HCT116 (cell line): Measurements from ENCODE around the gene PPP2R5C. TPM values are rescaled to one million over a fixed set of nuclear protein-coding genes. Genes with fewer than 3 reads are reported as not detected.
A peak's percentile ranks its signal among the peaks of the same experiment; 100 is the strongest.

Experiments used
- ATAC-seq: fragments of 200-7000 bp; cut with Tn5 transposase; 2 replicates; pipeline ENCODE4 v1.9.1; 2020; ENCODE audit warnings: mild to moderate bottlenecking, moderate library complexity
- BruUV-seq: library from RNA; stranded (reverse); fragments of 400-500 nt; replicated peaks from 2 replicates; lab custom pipeline; 2021; lab: Mats Ljungman, UMichigan
- CTCF ChIA-PET: fragments of 300-600 bp; sonication (Branson Sonifier 250); formaldehyde crosslinking; loops from one replicate; lab custom pipeline; 2021; ENCODE audit warnings: antibody characterized with exemption; lab: Charles Lee
- POLR2A ChIA-PET: fragments of 300-600, 350-600 bp; sonication (Branson Sonifier 250); formaldehyde crosslinking; loops from one replicate; lab custom pipeline; 2021; ENCODE audit warnings: antibody characterized with exemption; lab: Charles Lee
- RAD21 ChIA-PET, 2 experiments: fragments of 300-600 bp; sonication (Branson Sonifier 250); formaldehyde crosslinking; loops; one replicate each; lab custom pipeline; 2023; ENCODE audit warnings: low total read pairs in 2 of 2; ENCODE audit not compliant: uncharacterized antibody in 2 of 2, unreplicated experiment in 2 of 2, low non-redundant PET in 1 of 2; lab: Charles Lee
- DNase-seq: peaks from one replicate; pipeline ENCODE4 v3.0.0-alpha.2; 2010; ENCODE audit warnings: low read depth, low spot score
- H2AFZ ChIP-seq: fragments of 200-600 bp; shearing (Covaris generic), sonication (generic); 2 replicates; pipeline ENCODE4 v1.6.1; 2017; ENCODE audit warnings: low read depth, mixed run types, mixed read lengths, antibody characterized with exemption, low read length; ENCODE audit not compliant: poor library complexity, severe bottlenecking
- H3K27ac ChIP-seq: 2 replicates; pipeline ENCODE4 v1.5.1; 2012; ENCODE audit warnings: low read depth, low read length
- H3K27me3 ChIP-seq: fragments of 200-600 bp; sonication (generic); 2 replicates; pipeline ENCODE4 v1.6.1; 2016; ENCODE audit warnings: mixed run types, low read length, mixed read lengths; ENCODE audit not compliant: insufficient read depth
- H3K36me3 ChIP-seq, 2 experiments: fragments of 200-500 bp in 1 of 2; fragments of 200-600 bp in 1 of 2; sonication (Bioruptor generic) in 1 of 2; sonication (generic) in 1 of 2; 2 replicates each; pipeline versions ENCODE4 v1.5.1 to v1.6.1; 2014 to 2016; ENCODE audit warnings: low read length in 2 of 2, inconsistent platforms in 1 of 2, mixed read lengths in 1 of 2, mixed run types in 1 of 2; ENCODE audit not compliant: insufficient read depth in 2 of 2, control insufficient read depth in 1 of 2
- H3K4me1 ChIP-seq, 2 experiments: fragments of 200-600 bp in 1 of 2; sonication (generic) in 1 of 2; 2 replicates each; pipeline versions ENCODE4 v1.5.1 to v1.6.1; 2012 to 2017; ENCODE audit warnings: low read length in 2 of 2, inconsistent platforms in 1 of 2, mild to moderate bottlenecking in 1 of 2, mixed read lengths in 1 of 2, mixed run types in 1 of 2, moderate library complexity in 1 of 2; ENCODE audit not compliant: insufficient read depth in 2 of 2, control insufficient read depth in 1 of 2
- H3K4me2 ChIP-seq: fragments of 200-600 bp; sonication (generic); 2 replicates; pipeline ENCODE4 v1.6.1; 2017; ENCODE audit warnings: mixed run types, low read length, mixed read lengths
- H3K4me3 ChIP-seq, 2 experiments: fragments of 200-600 bp in 1 of 2; sonication (generic) in 1 of 2; replicated peaks in 1 of 2; 2 replicates each; pipeline ENCODE4 v1.5.1; 2011 to 2016; ENCODE audit warnings: low read length in 2 of 2, control low read depth in 1 of 2, low read depth in 1 of 2, mild to moderate bottlenecking in 1 of 2, mixed read lengths in 1 of 2, mixed run types in 1 of 2
- H3K79me2 ChIP-seq: fragments of 200-600 bp; sonication (generic); 2 replicates; pipeline ENCODE4 v1.6.1; 2017; ENCODE audit warnings: mild to moderate bottlenecking, mixed run types, low read length, moderate library complexity, mixed read lengths; ENCODE audit not compliant: insufficient read depth
- H3K9ac ChIP-seq: fragments of 200-600 bp; sonication (generic); 2 replicates; pipeline ENCODE4 v1.6.1; 2016; ENCODE audit warnings: low read length, mixed read lengths
- H3K9me2 ChIP-seq: fragments of 200-600 bp; sonication (generic), shearing (Covaris generic); 2 replicates; pipeline ENCODE4 v1.6.1; 2017; ENCODE audit warnings: mixed run types, mild to moderate bottlenecking, moderate library complexity; ENCODE audit not compliant: insufficient read depth
- H3K9me3 ChIP-seq, 2 experiments: fragments of 200-500 bp in 1 of 2; fragments of 200-600 bp in 1 of 2; sonication (Bioruptor generic) in 1 of 2; sonication (generic) in 1 of 2; 2 replicates each; pipeline ENCODE4 v1.6.1; 2014 to 2017; ENCODE audit warnings: low read length in 2 of 2, mixed read lengths in 2 of 2, inconsistent platforms in 1 of 2, low read depth in 1 of 2, mild to moderate bottlenecking in 1 of 2, mixed run types in 1 of 2, moderate library complexity in 1 of 2; ENCODE audit not compliant: control insufficient read depth in 1 of 2, insufficient read depth in 1 of 2
- H4K20me1 ChIP-seq: fragments of 200-600 bp; sonication (generic), shearing (Covaris generic); 2 replicates; pipeline ENCODE4 v1.6.1; 2017; ENCODE audit warnings: mixed run types, mild to moderate bottlenecking, moderate library complexity; ENCODE audit not compliant: insufficient read depth
- intact Hi-C: fragments of 100-400 bp; cut with micrococcal nuclease; formaldehyde crosslinking; loops from 2 replicates; pipeline ENCODE4 v1.10.0; 2022
- total RNA-seq: library from RNA; stranded (reverse); gene quantifications from one replicate; pipeline ENCODE4 v1.2.1, GENCODE V29; 2021; ENCODE audit not compliant: unreplicated experiment
- TF ChIP-seq, protein P1 (sequence below), 3 experiments: fragments of 200-600 bp in 1 of 3; sonication (generic) in 1 of 3; IDR thresholded peaks in 2 of 3; conservative IDR thresholded peaks in 1 of 3; 2 replicates each; pipeline ENCODE4 v1.5.1; 2012 to 2017; ENCODE audit warnings: low read depth in 2 of 3, low read length in 2 of 3, antibody characterized with exemption in 1 of 3, borderline replicate concordance in 1 of 3, control low read depth in 1 of 3, mild to moderate bottlenecking in 1 of 3, mixed read lengths in 1 of 3, mixed run types in 1 of 3, moderate library complexity in 1 of 3; ENCODE audit not compliant: insufficient read depth in 1 of 3

The PPP2R5C gene
- total RNA-seq, 1 experiment from 2014 or later, result 117 TPM

DNA sequence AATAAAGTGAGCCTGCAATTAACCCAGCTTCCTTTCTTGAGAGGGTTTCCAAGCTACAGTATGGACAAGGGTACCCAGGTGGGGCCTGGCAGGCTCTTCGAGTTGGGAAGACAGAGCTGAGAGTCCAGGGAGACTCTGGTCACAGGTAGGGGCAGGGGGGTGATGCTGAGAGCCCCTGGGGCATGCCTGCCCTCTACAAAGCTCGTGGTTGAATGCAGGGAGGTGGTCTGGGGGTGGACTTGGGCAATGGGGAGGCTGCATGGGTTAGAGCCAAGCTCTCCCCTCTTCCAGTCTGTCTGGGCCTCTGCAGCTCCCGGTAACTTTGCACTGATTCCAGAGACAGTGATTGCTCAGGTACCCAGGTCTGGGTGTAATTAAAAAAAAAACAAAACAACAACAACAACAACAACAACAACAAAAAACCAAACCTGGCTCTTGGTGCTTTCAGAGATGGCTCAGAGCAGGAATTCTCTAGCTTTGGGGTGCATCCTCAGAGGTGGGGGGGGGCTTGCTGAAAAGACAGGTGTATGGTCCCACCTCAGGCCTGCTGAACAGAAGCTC lies 30.8 kb upstream of the PPP2R5C start:
- H2AFZ ChIP-seq, result peak overlapping the region; percentile 71
- H3K9ac ChIP-seq, result peak overlapping the region; percentile 47
- no peak for ATAC-seq
- TSS peak; percentile 86 for BruUV-seq
- H3K27me3 ChIP-seq, result no peaks in the 10 kb centered on the region
- H4K20me1 ChIP-seq, result no peaks in the 10 kb centered on the region
- intact Hi-C loops, result loop anchor here (2.0 kb wide), 1 partner anchor 218 kb away; no protein-coding TSS in a partner anchor
- ChIA-PET RAD21 (interaction anchor here in 1 of 2 experiments (1.2 to 1.6 kb wide), 2 partner anchors 23 to 30 kb away, joined by 3 to 5 read pairs; no protein-coding TSS in a partner anchor), CTCF (interaction anchor here (1.2 to 1.4 kb wide), 2 partner anchors 30 to 40 kb away, joined by 3 to 5 read pairs; no protein-coding TSS in a partner anchor), POLR2A (interaction anchor here (1.2 to 1.9 kb wide), 2 partner anchors 9 to 21 kb away, joined by 4 to 6 read pairs; no protein-coding TSS in a partner anchor)
- peak overlapping the region; percentile 82 for H3K4me2 ChIP-seq
- TF ChIP-seq, protein P1, sequence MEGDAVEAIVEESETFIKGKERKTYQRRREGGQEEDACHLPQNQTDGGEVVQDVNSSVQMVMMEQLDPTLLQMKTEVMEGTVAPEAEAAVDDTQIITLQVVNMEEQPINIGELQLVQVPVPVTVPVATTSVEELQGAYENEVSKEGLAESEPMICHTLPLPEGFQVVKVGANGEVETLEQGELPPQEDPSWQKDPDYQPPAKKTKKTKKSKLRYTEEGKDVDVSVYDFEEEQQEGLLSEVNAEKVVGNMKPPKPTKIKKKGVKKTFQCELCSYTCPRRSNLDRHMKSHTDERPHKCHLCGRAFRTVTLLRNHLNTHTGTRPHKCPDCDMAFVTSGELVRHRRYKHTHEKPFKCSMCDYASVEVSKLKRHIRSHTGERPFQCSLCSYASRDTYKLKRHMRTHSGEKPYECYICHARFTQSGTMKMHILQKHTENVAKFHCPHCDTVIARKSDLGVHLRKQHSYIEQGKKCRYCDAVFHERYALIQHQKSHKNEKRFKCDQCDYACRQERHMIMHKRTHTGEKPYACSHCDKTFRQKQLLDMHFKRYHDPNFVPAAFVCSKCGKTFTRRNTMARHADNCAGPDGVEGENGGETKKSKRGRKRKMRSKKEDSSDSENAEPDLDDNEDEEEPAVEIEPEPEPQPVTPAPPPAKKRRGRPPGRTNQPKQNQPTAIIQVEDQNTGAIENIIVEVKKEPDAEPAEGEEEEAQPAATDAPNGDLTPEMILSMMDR (IDR thresholded peaks at IDR 0.05 in 2 of 3, conservative IDR thresholded peaks at IDR 0.05 in 1 of 3; ENCODE audit: borderline replicate concordance in 1 of 3, insufficient read depth in 1 of 3, low read depth in 2 of 3, low read length in 2 of 3), result no peak
- H3K36me3 ChIP-seq, result no peaks in the 10 kb centered on the region
- peak overlapping the region; percentile 39 to 54 for H3K4me3 ChIP-seq
- H3K79me2 ChIP-seq, result no peaks in the 10 kb centered on the region
- peaks cover 21 to 49% of the 10 kb centered on the region in 2 experiments for H3K4me1 ChIP-seq
- no peak for DNase-seq
- no peaks in the 10 kb centered on the region for H3K9me3 ChIP-seq
- H3K9me2 ChIP-seq, result no peaks in the 10 kb centered on the region
- peak overlapping the region; percentile 69 for H3K27ac ChIP-seq
